Sigmoid colon (tissue), 3 donors: ENCODE measurements around the gene HBG1.

Experiments
- CTCF ChIP-seq, 4 experiments: fragments of 450-650 bp in 3 of 4; fragments of 200-600 bp in 1 of 4; IDR thresholded peaks; one replicate each; pipeline ENCODE4 v1.5.1; 2016 to 2019; ENCODE audit warnings: antibody characterized with exemption in 4 of 4, mild to moderate bottlenecking in 3 of 4, moderate library complexity in 2 of 4
- POLR2A ChIP-seq, 2 donors: fragments of 450-650 bp; IDR thresholded peaks; one replicate each; pipeline ENCODE4 v1.6.1; 2016; ENCODE audit warnings: antibody characterized with exemption in 2 of 2, mild to moderate bottlenecking in 2 of 2, moderate library complexity in 2 of 2

GRCh38 chr11:5233307-5233706 lies 16.4 kb downstream of the HBG1 start:
- TF ChIP-seq CTCF (IDR thresholded peaks at IDR 0.05) (no peak), POLR2A (IDR thresholded peaks at IDR 0.05) (no peak)
